Skeletal muscle cell (primary cell): ENCODE measurements around the gene CPT1A.

Source experiments
- DNase-seq: peaks from one replicate; pipeline ENCODE4 v3.0.0-alpha.2; 2010; ENCODE audit warnings: low read depth
- H3K4me3 ChIP-seq: 2 replicates; pipeline ENCODE4 v1.5.1; 2011; ENCODE audit warnings: low read depth, mild to moderate bottlenecking, control low read depth, low read length, moderate library complexity

CPT1A gene

GRCh38 chr11:68837583-68838571, 3.8 kb downstream of the CPT1A start:
- no peak overlapping the region for H3K4me3 ChIP-seq
- DNase-seq, result no peak

- H3K4me3 ChIP-seq, result no peak overlapping the region
- DNase-seq, result no peak
Observed at GRCh38 chr11:68835749-68836148, 6.0 kb downstream of the CPT1A start.

GRCh38 chr11:68835328-68835727, 6.4 kb downstream of the CPT1A start:
- no peak for DNase-seq
- no peak overlapping the region for H3K4me3 ChIP-seq

GRCh38 chr11:68832476-68833181, 9.1 kb downstream of the CPT1A start:
- no peak overlapping the region for H3K4me3 ChIP-seq
- no peak for DNase-seq

GRCh38 chr11:68831124-68831523, 10.6 kb downstream of the CPT1A start:
- H3K4me3 ChIP-seq, result no peak overlapping the region
- no peak for DNase-seq

- no peak overlapping the region for H3K4me3 ChIP-seq
- no peak for DNase-seq
Observed at GRCh38 chr11:68829581-68829980, 12.1 kb downstream of the CPT1A start.

GRCh38 chr11:68828957-68829356, 12.8 kb downstream of the CPT1A start:
- DNase-seq, result no peak
- no peak overlapping the region for H3K4me3 ChIP-seq

- H3K4me3 ChIP-seq, result no peak overlapping the region
- no peak for DNase-seq
Observed at GRCh38 chr11:68828155-68828931, 13.4 kb downstream of the CPT1A start.

- no peak for DNase-seq
- H3K4me3 ChIP-seq, result no peak overlapping the region
Observed at GRCh38 chr11:68827733-68828132, 14.0 kb downstream of the CPT1A start.

GRCh38 chr11:68826726-68827125, 15.0 kb downstream of the CPT1A start:
- no peak for DNase-seq
- no peak overlapping the region for H3K4me3 ChIP-seq

GRCh38 chr11:68825571-68825970, 16.1 kb downstream of the CPT1A start:
- H3K4me3 ChIP-seq, result no peak overlapping the region
- no peak for DNase-seq

GRCh38 chr11:68822546-68822945, 19.2 kb downstream of the CPT1A start:
- H3K4me3 ChIP-seq, result no peak overlapping the region
- DNase-seq, result no peak

GRCh38 chr11:68821670-68822069, 20.0 kb downstream of the CPT1A start:
- no peak overlapping the region for H3K4me3 ChIP-seq
- DNase-seq, result no peak

- H3K4me3 ChIP-seq, result no peak overlapping the region
- no peak for DNase-seq
Observed at GRCh38 chr11:68819362-68819761, 22.4 kb downstream of the CPT1A start.

GRCh38 chr11:68818181-68818580, 23.5 kb downstream of the CPT1A start:
- no peak for DNase-seq
- no peak overlapping the region for H3K4me3 ChIP-seq

- no peak overlapping the region for H3K4me3 ChIP-seq
- no peak for DNase-seq
Observed at GRCh38 chr11:68817554-68817953, 24.2 kb downstream of the CPT1A start.

GRCh38 chr11:68816917-68817419, 24.7 kb downstream of the CPT1A start:
- H3K4me3 ChIP-seq, result no peak overlapping the region
- DNase-seq, result no peak

GRCh38 chr11:68816251-68816776, 25.4 kb downstream of the CPT1A start:
- no peak overlapping the region for H3K4me3 ChIP-seq
- DNase-seq, result no peak

GRCh38 chr11:68813773-68814172, 27.9 kb downstream of the CPT1A start:
- no peak overlapping the region for H3K4me3 ChIP-seq
- DNase-seq, result no peak
